HG03060 (cell line): ENCODE results near the gene PGK1.

Source experiments
- ATAC-seq: cut with Tn5 transposase; IDR thresholded peaks from one replicate; pipeline ENCODE4 v1.9.1; 2021; ENCODE audit warnings: low read depth, moderate number of reproducible peaks; ENCODE audit not compliant: unreplicated experiment

PGK1 gene

DNA sequence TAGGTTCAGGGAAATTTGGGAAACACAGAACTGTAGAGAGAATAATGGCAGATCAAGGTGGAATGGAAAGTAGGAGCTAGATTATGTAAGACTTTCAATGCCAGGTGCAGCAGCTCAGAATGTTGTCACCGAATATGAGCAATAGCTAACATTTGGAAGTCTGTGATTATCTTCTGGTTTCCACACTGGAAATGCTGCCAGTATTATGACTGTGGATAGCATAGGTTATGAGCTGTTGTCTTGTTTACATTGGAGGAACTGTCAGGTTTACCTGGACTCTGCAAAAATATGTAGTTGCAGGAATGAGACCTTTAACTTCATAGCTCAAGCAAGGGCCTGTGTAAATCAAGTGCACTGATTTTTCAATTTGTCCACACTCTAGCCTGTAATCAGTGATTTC is 61.4 kb downstream of the PGK1 start:
- ATAC-seq: no peak

DNA sequence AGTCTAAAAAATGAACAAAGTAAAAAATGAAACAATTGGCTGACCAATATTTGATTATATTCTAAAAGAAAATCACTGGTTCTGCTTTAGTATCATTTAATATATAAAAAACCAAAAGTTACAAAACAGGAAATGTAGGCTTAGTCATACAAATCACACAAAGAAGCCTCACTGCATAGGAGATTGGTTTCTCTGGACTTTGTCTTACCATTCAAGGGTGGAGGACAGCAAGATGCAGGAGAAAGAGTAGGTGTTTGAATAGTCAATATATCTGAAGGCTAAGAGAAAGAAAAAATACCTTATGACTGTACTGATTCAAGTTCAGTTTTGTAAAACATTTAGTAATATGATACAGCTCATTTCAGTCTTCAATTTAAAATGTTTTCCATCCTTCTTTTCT is 64.0 kb downstream of the PGK1 start:
- no peak for ATAC-seq
